Fibroblast of mammary gland (primary cell): ENCODE data around the gene S1PR3.

Source experiments
- DNase-seq: peaks from one replicate; pipeline ENCODE4 v3.0.0-alpha.2; 2010; ENCODE audit warnings: low read depth
- H3K4me3 ChIP-seq: 2 replicates; pipeline ENCODE4 v1.5.1; 2011; ENCODE audit warnings: low read depth, mild to moderate bottlenecking, low read length, moderate library complexity; ENCODE audit not compliant: control insufficient read depth
- CTCF ChIP-seq: conservative IDR thresholded peaks from 2 replicates; pipeline ENCODE4 v1.5.1; 2011; ENCODE audit warnings: low read depth, low read length, inconsistent platforms; ENCODE audit not compliant: control insufficient read depth, insufficient read depth

S1PR3 gene

DNA sequence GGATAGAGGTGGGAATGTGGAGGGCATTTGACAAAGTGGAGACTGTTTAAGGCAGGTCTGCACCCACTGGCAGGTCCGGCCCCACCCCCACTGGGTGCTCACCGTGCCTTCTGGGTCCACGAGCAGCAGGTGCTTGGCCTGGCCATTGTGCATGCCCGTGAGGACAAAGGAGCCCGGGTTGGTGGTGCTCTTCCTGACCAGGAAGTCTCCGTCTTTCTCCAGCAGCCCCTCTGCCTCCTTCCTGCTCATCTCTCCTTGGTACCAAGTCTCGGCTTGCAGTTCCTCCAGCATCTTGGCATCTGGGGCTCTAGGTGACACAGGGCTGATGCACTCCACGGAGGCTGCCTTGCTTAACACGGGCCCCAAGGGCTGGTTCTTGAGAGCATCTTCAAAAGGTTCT is 46.6 kb downstream of the S1PR3 start:
- TF ChIP-seq CTCF, result no peak
- H3K4me3 ChIP-seq, result no peak overlapping the region
- DNase-seq, result no peak

- TF ChIP-seq CTCF, result no peak
- H3K4me3 ChIP-seq, result no peak overlapping the region
- peak; percentile 98 for DNase-seq
Measured at GRCh38 chr9:89038382-89039103, 47.3 kb downstream of the S1PR3 start.

GRCh38 chr9:89039104-89039465 is 47.8 kb downstream of the S1PR3 start:
- H3K4me3 ChIP-seq, result no peak overlapping the region
- no peak for DNase-seq
- TF ChIP-seq CTCF, result no peak

- TF ChIP-seq CTCF, result no peak
- no peak for DNase-seq
- H3K4me3 ChIP-seq, result no peak overlapping the region
Measured at GRCh38 chr9:89039664-89040063, 48.4 kb downstream of the S1PR3 start.

- TF ChIP-seq CTCF, result no peak
- H3K4me3 ChIP-seq, result no peak overlapping the region
- no peak for DNase-seq
Measured at GRCh38 chr9:89042984-89043383, 51.7 kb downstream of the S1PR3 start.

DNA sequence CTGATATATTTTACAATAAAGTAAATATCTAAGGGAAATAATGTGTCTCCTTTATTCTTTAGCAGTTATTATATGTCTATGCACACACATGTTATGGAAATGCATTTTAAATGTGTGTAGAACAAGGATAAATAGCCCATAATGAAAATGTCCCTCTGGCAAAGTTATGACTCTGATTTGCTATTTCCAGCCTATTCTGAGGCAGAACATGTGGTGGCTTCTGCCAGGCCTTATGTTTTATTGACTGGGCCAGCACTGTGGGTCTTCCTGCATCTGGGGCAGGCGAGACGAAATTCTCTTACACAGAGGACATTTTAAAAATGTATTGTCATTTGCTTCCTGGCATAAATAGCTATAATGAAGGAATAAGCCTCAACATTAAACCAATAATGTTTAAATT is 52.8 kb downstream of the S1PR3 start:
- no peak overlapping the region for H3K4me3 ChIP-seq
- no peak for DNase-seq
- no peak for TF ChIP-seq CTCF

DNA sequence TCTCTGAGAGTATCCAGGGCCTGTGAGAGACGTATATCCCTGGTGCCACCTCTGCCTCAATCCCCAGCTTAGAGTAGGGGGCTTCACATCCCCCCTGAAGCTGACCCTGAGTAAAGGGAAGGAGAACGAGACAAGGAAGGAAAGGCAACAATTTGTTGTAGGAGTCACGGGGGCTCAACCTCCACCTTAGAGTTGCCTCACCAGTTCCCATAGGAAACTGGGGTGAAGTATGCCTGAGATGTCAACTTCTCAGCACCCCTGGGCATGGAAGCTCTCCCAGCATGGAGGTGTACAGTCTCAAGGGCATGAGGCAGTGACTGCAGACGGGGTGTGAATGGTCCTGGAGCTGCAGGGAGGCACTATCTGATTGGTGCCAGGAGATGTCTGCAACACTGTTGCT is 53.6 kb downstream of the S1PR3 start:
- DNase-seq, result no peak
- no peak for TF ChIP-seq CTCF
- H3K4me3 ChIP-seq, result no peak overlapping the region
